GM21737 (cell line): ENCODE results near the gene SFXN3.

Experiments
- ATAC-seq: cut with Tn5 transposase; IDR thresholded peaks from one replicate; pipeline ENCODE4 v1.9.1; 2021; ENCODE audit warnings: mild to moderate bottlenecking, moderate library complexity; ENCODE audit not compliant: unreplicated experiment

The SFXN3 gene

GRCh38 chr10:101054876-101055275 lies 23.8 kb downstream of the SFXN3 start:
- ATAC-seq: no peak

- ATAC-seq: no peak
Observed at GRCh38 chr10:101055411-101055810, 24.4 kb downstream of the SFXN3 start.

GRCh38 chr10:101056365-101057151 lies 25.5 kb downstream of the SFXN3 start:
- ATAC-seq: no peak

GRCh38 chr10:101060036-101060950 lies 29.3 kb downstream of the SFXN3 start:
- ATAC-seq: peak; percentile 49

GRCh38 chr10:101060951-101061623 lies 30.1 kb downstream of the SFXN3 start:
- ATAC-seq: peak; percentile 49

- no peak for ATAC-seq
Observed at GRCh38 chr10:101061624-101062231, 30.7 kb downstream of the SFXN3 start, which contains the start of gene KAZALD1. KAZALD1 (plus strand) TSS chr10:101061989; CDS start chr10:101062593, 604 bp downstream.

- ATAC-seq: no peak
Observed at GRCh38 chr10:101062232-101063049, 31.4 kb downstream of the SFXN3 start.

GRCh38 chr10:101063050-101063525 lies 32.1 kb downstream of the SFXN3 start:
- ATAC-seq: no peak

- ATAC-seq: no peak
Observed at GRCh38 chr10:101063548-101064414, 32.7 kb downstream of the SFXN3 start.

- ATAC-seq: no peak
Observed at GRCh38 chr10:101064415-101065030, 33.5 kb downstream of the SFXN3 start.

GRCh38 chr10:101065481-101066145 lies 34.6 kb downstream of the SFXN3 start:
- ATAC-seq: no peak

GRCh38 chr10:101066146-101066895 lies 35.3 kb downstream of the SFXN3 start:
- no peak for ATAC-seq

- no peak for ATAC-seq
Observed at GRCh38 chr10:101066896-101067355, 35.9 kb downstream of the SFXN3 start.

GRCh38 chr10:101067356-101068083 lies 36.5 kb downstream of the SFXN3 start:
- ATAC-seq: no peak

GRCh38 chr10:101069441-101069840 lies 38.4 kb downstream of the SFXN3 start:
- no peak for ATAC-seq

- ATAC-seq: no peak
Observed at GRCh38 chr10:101070098-101070497, 39.1 kb downstream of the SFXN3 start.
